GM18511 (cell line): ENCODE results near the gene CDH4.

Experiments used
- ATAC-seq: cut with Tn5 transposase; IDR thresholded peaks from one replicate; pipeline ENCODE4 v1.9.1; 2021; ENCODE audit warnings: mild to moderate bottlenecking, moderate library complexity; ENCODE audit not compliant: unreplicated experiment

CDH4 gene

GRCh38 chr20:61736001-61736635, 484.1 kb downstream of the CDH4 start:
- no peak for ATAC-seq

GRCh38 chr20:61736751-61737310, 484.8 kb downstream of the CDH4 start:
- no peak for ATAC-seq

- ATAC-seq: no peak
Observed at GRCh38 chr20:61737346-61737745, 485.3 kb downstream of the CDH4 start.

GRCh38 chr20:61737812-61738443, 485.9 kb downstream of the CDH4 start:
- ATAC-seq: no peak

- ATAC-seq: no peak
Observed at GRCh38 chr20:61738601-61739069, 486.6 kb downstream of the CDH4 start.

GRCh38 chr20:61739086-61739831, 487.2 kb downstream of the CDH4 start:
- ATAC-seq: no peak

- ATAC-seq: no peak
Observed at GRCh38 chr20:61739832-61740118, 487.7 kb downstream of the CDH4 start.

- no peak for ATAC-seq
Observed at GRCh38 chr20:61742097-61742825, 490.2 kb downstream of the CDH4 start.

- ATAC-seq: no peak
Observed at GRCh38 chr20:61743606-61744005, 491.5 kb downstream of the CDH4 start.

GRCh38 chr20:61744691-61745396, 492.8 kb downstream of the CDH4 start:
- ATAC-seq: no peak

- no peak for ATAC-seq
Observed at GRCh38 chr20:61745397-61746146, 493.5 kb downstream of the CDH4 start.

GRCh38 chr20:61746147-61746646, 494.1 kb downstream of the CDH4 start:
- ATAC-seq: no peak

GRCh38 chr20:61746781-61747180, 494.7 kb downstream of the CDH4 start:
- no peak for ATAC-seq

- no peak for ATAC-seq
Observed at GRCh38 chr20:61748376-61748775, 496.3 kb downstream of the CDH4 start.

- ATAC-seq: no peak
Observed at GRCh38 chr20:61749406-61750075, 497.5 kb downstream of the CDH4 start.

GRCh38 chr20:61750093-61750492, 498.0 kb downstream of the CDH4 start:
- ATAC-seq: no peak

- no peak for ATAC-seq
Observed at GRCh38 chr20:61752576-61752975, 500.5 kb downstream of the CDH4 start.

- no peak for ATAC-seq
Observed at GRCh38 chr20:61753316-61753942, 501.4 kb downstream of the CDH4 start.
